Suprapubic skin (tissue), 4 donors: ENCODE data around the gene MAN1C1. TPM values are rescaled to one million over a fixed set of nuclear protein-coding genes. Genes with fewer than 3 reads are reported as not detected.

Source experiments
- DNase-seq, 2 donors: peaks; one replicate each; pipeline ENCODE4 v3.0.0-alpha.2; 2019; ENCODE audit warnings: low spot score in 2 of 2
- H3K27ac ChIP-seq: fragments of 200-600 bp; sonication (generic); one replicate; pipeline ENCODE4 v1.5.1; 2019
- H3K27me3 ChIP-seq: fragments of 200-600 bp; sonication (generic); one replicate; pipeline ENCODE4 v1.5.1; 2019
- H3K36me3 ChIP-seq: fragments of 200-600 bp; sonication (generic); one replicate; pipeline ENCODE4 v1.5.1; 2019
- H3K4me1 ChIP-seq: fragments of 200-600 bp; sonication (generic); one replicate; pipeline ENCODE4 v1.5.1; 2019
- H3K4me3 ChIP-seq: fragments of 200-600 bp; sonication (generic); one replicate; pipeline ENCODE4 v1.5.1; 2019; ENCODE audit warnings: mild to moderate bottlenecking
- H3K9me3 ChIP-seq: fragments of 200-600 bp; sonication (generic); one replicate; pipeline ENCODE4 v1.5.1; 2019
- CTCF ChIP-seq, 2 donors: fragments of 200-600 bp in 1 of 2; fragments of 450-650 bp in 1 of 2; sonication (generic) in 1 of 2; IDR thresholded peaks; one replicate each; pipeline ENCODE4 v1.5.1; 2016 to 2019; ENCODE audit warnings: antibody characterized with exemption in 2 of 2, mild to moderate bottlenecking in 1 of 2, moderate library complexity in 1 of 2
- EP300 ChIP-seq: sonication (generic); formaldehyde crosslinking; IDR thresholded peaks from one replicate; pipeline ENCODE4 v1.6.1; 2017; ENCODE audit warnings: antibody characterized with exemption
- POLR2A ChIP-seq, 2 donors: fragments of 450-650 bp; IDR thresholded peaks; one replicate each; pipeline ENCODE4 v1.6.1; 2017; ENCODE audit warnings: antibody characterized with exemption in 2 of 2, mild to moderate bottlenecking in 2 of 2, moderate library complexity in 2 of 2
- POLR2AphosphoS5 ChIP-seq, 3 donors: sonication (generic); formaldehyde crosslinking; IDR thresholded peaks; one replicate each; pipeline ENCODE4 v1.6.1; 2017; ENCODE audit warnings: antibody characterized with exemption in 3 of 3
- WGBS: methylation state at CpG from one replicate; pipeline ENCODE4 v1.1.5; 2018; 5-methylcytosine and 5-hydroxymethylcytosine counted together
- total RNA-seq, 4 donors: library from RNA; depleted of rRNA; stranded (reverse); fragments of >200 nt; gene quantifications; one replicate each; pipeline ENCODE4 v1.1.0, GENCODE V29; 2016

The MAN1C1 gene
- total RNA-seq, 4 donors from 2014 or later: 7.3 to 15.2 (median 8.0) TPM

GRCh38 chr1:25774206-25774803 lies 157.7 kb downstream of the MAN1C1 start:
- TF ChIP-seq POLR2A (IDR thresholded peaks at IDR 0.05): no peak
- peaks cover 17% of the 10 kb centered on the region for H3K4me1 ChIP-seq
- no peak overlapping the region for H3K27ac ChIP-seq

GRCh38 chr1:25774921-25775771 lies 158.6 kb downstream of the MAN1C1 start:
- TF ChIP-seq POLR2AphosphoS5 (IDR thresholded peaks at IDR 0.05): no peak
- H3K4me3 ChIP-seq: no peak overlapping the region
- H3K9me3 ChIP-seq: no peaks in the 10 kb centered on the region
- DNase-seq: no peak
- peaks cover 13% of the 10 kb centered on the region for H3K4me1 ChIP-seq
- no peak overlapping the region for H3K27ac ChIP-seq
- H3K36me3 ChIP-seq: peaks cover 3% of the 10 kb centered on the region
- 56% methylated on average over 15 of the region's 16 CpGs for WGBS
- no peaks in the 10 kb centered on the region for H3K27me3 ChIP-seq

More at GRCh38 chr1:25774206-25774803, 157.7 kb downstream of the MAN1C1 start:
- Histone ChIP-seq H3K4me3 (no peak overlapping the region), H3K36me3 (peaks cover 3% of the 10 kb centered on the region), H3K27me3 (no peaks in the 10 kb centered on the region), H3K9me3 (no peaks in the 10 kb centered on the region)
- 78% methylated on average over 13 of the region's 13 CpGs for WGBS
- DNase-seq: no peak

- no peaks in the 10 kb centered on the region for H3K36me3 ChIP-seq
- no peaks in the 10 kb centered on the region for H3K4me1 ChIP-seq
- H3K27me3 ChIP-seq: no peaks in the 10 kb centered on the region
- TF ChIP-seq CTCF (IDR thresholded peaks at IDR 0.05) (no peak), EP300 (no peak), POLR2AphosphoS5 (IDR thresholded peaks at IDR 0.05) (no peak), POLR2A (IDR thresholded peaks at IDR 0.05) (no peak)
- H3K4me3 ChIP-seq: no peak overlapping the region
- no peak overlapping the region for H3K27ac ChIP-seq
- H3K9me3 ChIP-seq: no peaks in the 10 kb centered on the region
- DNase-seq: no peak
- 82% methylated on average over 7 of the region's 8 CpGs for WGBS
Observed at GRCh38 chr1:25779388-25779787, 162.8 kb downstream of the MAN1C1 start.

- Histone ChIP-seq H3K4me1 (no peaks in the 10 kb centered on the region), H3K9me3 (no peaks in the 10 kb centered on the region), H3K27ac (no peak overlapping the region), H3K27me3 (no peaks in the 10 kb centered on the region), H3K4me3 (no peak overlapping the region), H3K36me3 (no peaks in the 10 kb centered on the region)
- WGBS: 93% methylated on average over 4 of the region's 4 CpGs
- no peak for DNase-seq
- TF ChIP-seq CTCF (IDR thresholded peaks at IDR 0.05): no peak
- no peak for TF ChIP-seq POLR2AphosphoS5 (IDR thresholded peaks at IDR 0.05)
- no peak for TF ChIP-seq EP300
- TF ChIP-seq POLR2A (IDR thresholded peaks at IDR 0.05): no peak
Observed at GRCh38 chr1:25779894-25780293, 163.3 kb downstream of the MAN1C1 start.

- Histone ChIP-seq H3K36me3 (no peaks in the 10 kb centered on the region), H3K27me3 (no peaks in the 10 kb centered on the region), H3K4me1 (no peaks in the 10 kb centered on the region), H3K4me3 (no peak overlapping the region), H3K9me3 (no peaks in the 10 kb centered on the region), H3K27ac (no peak overlapping the region)
- WGBS: 59% methylated on average over 6 of the region's 14 CpGs
- DNase-seq: no peak
- TF ChIP-seq CTCF (IDR thresholded peaks at IDR 0.05) (no peak), POLR2AphosphoS5 (IDR thresholded peaks at IDR 0.05) (no peak), POLR2A (IDR thresholded peaks at IDR 0.05) (no peak), EP300 (no peak)
Observed at GRCh38 chr1:25780318-25781129, 163.9 kb downstream of the MAN1C1 start.

- peaks cover 2% of the 10 kb centered on the region for H3K36me3 ChIP-seq
- TF ChIP-seq CTCF (IDR thresholded peaks at IDR 0.05) (no peak), POLR2A (IDR thresholded peaks at IDR 0.05) (no peak), EP300 (no peak), POLR2AphosphoS5 (IDR thresholded peaks at IDR 0.05) (no peak)
- no peak overlapping the region for H3K4me3 ChIP-seq
- no peaks in the 10 kb centered on the region for H3K4me1 ChIP-seq
- no peaks in the 10 kb centered on the region for H3K27me3 ChIP-seq
- no peak overlapping the region for H3K27ac ChIP-seq
- DNase-seq: no peak
- H3K9me3 ChIP-seq: no peaks in the 10 kb centered on the region
- WGBS: 82% methylated on average over 3 of the region's 3 CpGs
Observed at GRCh38 chr1:25781130-25781433, 164.5 kb downstream of the MAN1C1 start.
